CD8-positive, alpha-beta memory T cell (primary cell): ENCODE measurements around the gene CLDN2. TPM values are rescaled to one million over a fixed set of nuclear protein-coding genes. Genes with fewer than 3 reads are reported as not detected.
A peak's percentile ranks its signal among the peaks of the same experiment; 100 is the strongest.

Experiments
- CTCF ChIA-PET: fragments of 350-600 bp; sonication (Branson Sonifier 250); formaldehyde crosslinking; loops from one replicate; lab custom pipeline; 2021; ENCODE audit warnings: antibody characterized with exemption; lab: Charles Lee
- POLR2A ChIA-PET: fragments of 350-600 bp; sonication (Branson Sonifier 250); formaldehyde crosslinking; loops from one replicate; lab custom pipeline; 2021; ENCODE audit warnings: antibody characterized with exemption; lab: Charles Lee
- DNase-seq, 5 donors: peaks; one replicate each; pipeline versions ENCODE4 v3.0.0 to v3.0.0-alpha.2; 2020 to 2022; ENCODE audit warnings: mixed read lengths in 1 of 5
- H3K27ac ChIP-seq: one replicate; pipeline ENCODE4 v1.7.0; 2013; ENCODE audit warnings: low read depth, mild to moderate bottlenecking, low read length, moderate library complexity
- H3K27me3 ChIP-seq: 2 replicates; pipeline ENCODE4 v1.7.0; 2013; ENCODE audit warnings: low read length, mild to moderate bottlenecking; ENCODE audit not compliant: insufficient read depth, poor library complexity, severe bottlenecking
- H3K36me3 ChIP-seq: 2 replicates; pipeline ENCODE4 v1.7.0; 2013; ENCODE audit warnings: mild to moderate bottlenecking, low read length, moderate library complexity; ENCODE audit not compliant: insufficient read depth
- H3K4me1 ChIP-seq: 2 replicates; pipeline ENCODE4 v1.7.0; 2013; ENCODE audit warnings: mild to moderate bottlenecking, low read length, moderate library complexity; ENCODE audit not compliant: insufficient read depth
- H3K4me3 ChIP-seq: 2 replicates; pipeline ENCODE4 v1.7.0; 2013; ENCODE audit warnings: mild to moderate bottlenecking, low read length
- H3K9me3 ChIP-seq: 2 replicates; pipeline ENCODE4 v1.7.0; 2013; ENCODE audit warnings: mild to moderate bottlenecking, low read length
- H3K27ac Mint-ChIP-seq, 8 donors: one replicate each; pipeline ENCODE4 v1.8.0; 2020 to 2021; ENCODE audit warnings: mixed read lengths in 8 of 8, mild to moderate bottlenecking in 6 of 8, inconsistent platforms in 3 of 8, moderate library complexity in 3 of 8
- H3K27me3 Mint-ChIP-seq, 2 donors: one replicate each; pipeline ENCODE4 v1.8.0; 2020 to 2021; ENCODE audit warnings: mixed read lengths in 2 of 2, mild to moderate bottlenecking in 1 of 2, moderate library complexity in 1 of 2
- H3K36me3 Mint-ChIP-seq, 3 donors: one replicate each; pipeline ENCODE4 v1.8.0; 2020 to 2021; ENCODE audit warnings: mixed read lengths in 3 of 3, inconsistent platforms in 1 of 3, mild to moderate bottlenecking in 1 of 3
- H3K4me1 Mint-ChIP-seq, 3 donors: one replicate each; pipeline ENCODE4 v1.8.0; 2020 to 2021; ENCODE audit warnings: mixed read lengths in 3 of 3, inconsistent platforms in 1 of 3, mild to moderate bottlenecking in 1 of 3
- H3K4me3 Mint-ChIP-seq, 7 donors: one replicate each; pipeline ENCODE4 v1.8.0; 2020 to 2021; ENCODE audit warnings: mixed read lengths in 7 of 7, mild to moderate bottlenecking in 6 of 7, moderate library complexity in 4 of 7, inconsistent platforms in 2 of 7
- H3K9me3 Mint-ChIP-seq, 5 donors: one replicate each; pipeline ENCODE4 v1.8.0; 2020 to 2022; ENCODE audit warnings: mixed read lengths in 5 of 5, mild to moderate bottlenecking in 3 of 5, moderate library complexity in 2 of 5, inconsistent platforms in 1 of 5
- polyA plus RNA-seq: library from polyadenylated mRNA; unstranded; fragments of 300-500 nt; fragmentation: Illumina TruSeq; gene quantifications from one replicate; pipeline ENCODE4 v1.2.3, GENCODE V29; 2021
- total RNA-seq, 2 experiments: library from RNA; stranded (reverse); gene quantifications; one replicate each; pipeline ENCODE4 v1.2.3, GENCODE V29; 2021

The CLDN2 gene
- total and polyA plus RNA-seq, 3 experiments from 2014 or later = not detected

DNA sequence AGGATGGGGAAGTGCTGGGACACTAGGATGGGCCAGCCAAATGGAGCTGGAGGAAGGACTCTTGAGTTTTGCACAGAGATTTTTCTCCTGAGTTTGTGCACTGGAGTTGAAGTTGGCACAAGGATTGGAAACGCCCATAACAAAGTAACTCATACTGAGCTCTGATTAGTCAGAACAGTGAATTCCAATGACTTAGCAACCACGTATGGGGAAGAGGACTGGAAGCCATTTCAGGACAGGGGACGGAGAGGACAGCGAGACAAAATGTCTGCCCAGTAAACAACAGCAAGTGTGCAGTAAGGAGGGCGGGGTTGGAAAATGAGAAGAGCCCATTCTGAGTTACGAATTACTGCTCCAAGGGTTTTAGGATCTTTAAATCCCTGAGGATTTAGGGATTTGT lies 22.9 kb upstream of the CLDN2 start:
- Mint-ChIP-seq H3K4me3 (no peak overlapping the region), H3K27me3 (peaks cover 4 to 10% of the 10 kb centered on the region in 2 donors), H3K4me1 (no peaks in the 10 kb centered on the region), H3K9me3 (no peaks in the 10 kb centered on the region), H3K27ac (no peak overlapping the region), H3K36me3 (no peaks in the 10 kb centered on the region)
- Histone ChIP-seq H3K27me3 (no peaks in the 10 kb centered on the region), H3K4me3 (no peak overlapping the region), H3K36me3 (no peaks in the 10 kb centered on the region), H3K4me1 (no peaks in the 10 kb centered on the region), H3K9me3 (no peaks in the 10 kb centered on the region), H3K27ac (no peak overlapping the region)
- CTCF ChIA-PET = interaction anchor here (1.1 to 1.6 kb wide), 3 partner anchors 9 to 996 kb away, joined by 3 to 4 read pairs (median 3); no protein-coding TSS in a partner anchor
- DNase-seq = no peak
- POLR2A ChIA-PET = no interaction called here

DNA sequence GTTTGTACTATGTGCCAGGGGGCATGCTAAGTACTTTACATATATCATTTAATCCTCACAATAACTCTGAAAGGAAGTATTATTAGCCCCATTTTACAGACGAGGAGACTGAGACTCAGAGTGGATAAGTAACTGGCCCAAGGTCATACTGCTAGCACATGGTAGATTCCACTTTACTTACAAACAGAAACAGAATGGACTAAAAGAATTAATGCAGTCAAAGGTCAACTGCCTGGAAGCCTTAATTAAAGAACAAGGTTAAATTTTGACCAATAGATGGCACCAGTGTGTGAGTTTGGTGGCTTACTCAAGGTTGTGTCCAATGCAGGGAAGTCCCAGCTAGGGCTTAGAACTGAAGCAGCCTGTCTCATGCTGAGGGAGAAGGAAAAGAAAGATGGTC lies 21.7 kb upstream of the CLDN2 start:
- H3K36me3 Mint-ChIP-seq = no peaks in the 10 kb centered on the region
- H3K9me3 Mint-ChIP-seq = no peaks in the 10 kb centered on the region
- H3K27me3 Mint-ChIP-seq = peaks cover 2 to 9% of the 10 kb centered on the region in 2 donors
- H3K4me3 Mint-ChIP-seq = no peak overlapping the region
- H3K27ac Mint-ChIP-seq = no peak overlapping the region
- Histone ChIP-seq H3K4me1 (no peaks in the 10 kb centered on the region), H3K36me3 (no peaks in the 10 kb centered on the region), H3K9me3 (no peaks in the 10 kb centered on the region), H3K27ac (no peak overlapping the region), H3K4me3 (no peak overlapping the region), H3K27me3 (no peaks in the 10 kb centered on the region)
- H3K4me1 Mint-ChIP-seq = no peaks in the 10 kb centered on the region
- ChIA-PET CTCF (interaction anchor here (0.6 to 2.2 kb wide), 5 partner anchors 18 to 1682 kb away, joined by 3 to 7 read pairs (median 3); no protein-coding TSS in a partner anchor), POLR2A (no interaction called here)
- peak in 1 of 5 donors; percentile 18 for DNase-seq

DNA sequence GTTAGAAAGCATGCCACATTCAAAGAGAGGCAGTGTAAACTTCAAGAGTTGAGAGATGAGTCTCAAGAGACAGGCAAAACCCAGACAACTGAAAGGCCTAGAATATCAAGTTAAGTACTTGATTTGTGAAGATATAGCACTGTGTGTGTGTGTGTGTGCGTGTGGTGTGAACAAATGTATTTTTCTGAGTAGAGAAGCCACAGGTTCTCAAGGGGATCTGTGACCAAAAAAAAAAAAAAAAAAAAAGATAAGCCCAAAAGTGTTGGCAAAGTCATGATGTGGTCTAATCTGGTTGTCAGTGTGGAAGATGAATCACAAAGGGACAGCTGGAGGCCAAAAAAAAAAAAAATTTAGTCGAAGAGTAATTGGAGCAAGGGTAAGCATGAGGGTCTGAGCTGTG lies 20.9 kb upstream of the CLDN2 start:
- Histone ChIP-seq H3K27ac (no peak overlapping the region), H3K27me3 (no peaks in the 10 kb centered on the region), H3K4me1 (no peaks in the 10 kb centered on the region), H3K36me3 (no peaks in the 10 kb centered on the region), H3K4me3 (no peak overlapping the region), H3K9me3 (no peaks in the 10 kb centered on the region)
- no peaks in the 10 kb centered on the region for H3K36me3 Mint-ChIP-seq
- no peak overlapping the region for H3K4me3 Mint-ChIP-seq
- no peaks in the 10 kb centered on the region for H3K4me1 Mint-ChIP-seq
- no peaks in the 10 kb centered on the region for H3K9me3 Mint-ChIP-seq
- no peak for DNase-seq
- ChIA-PET POLR2A (no interaction called here), CTCF (interaction anchor here (0.9 to 2.2 kb wide), 4 partner anchors 17 to 60 kb away, joined by 3 to 7 read pairs (median 4); no protein-coding TSS in a partner anchor)
- H3K27ac Mint-ChIP-seq = peak overlapping the region in 1 of 8 donors; percentile 37
- peaks cover 0 to 9% of the 10 kb centered on the region in 2 donors for H3K27me3 Mint-ChIP-seq

DNA sequence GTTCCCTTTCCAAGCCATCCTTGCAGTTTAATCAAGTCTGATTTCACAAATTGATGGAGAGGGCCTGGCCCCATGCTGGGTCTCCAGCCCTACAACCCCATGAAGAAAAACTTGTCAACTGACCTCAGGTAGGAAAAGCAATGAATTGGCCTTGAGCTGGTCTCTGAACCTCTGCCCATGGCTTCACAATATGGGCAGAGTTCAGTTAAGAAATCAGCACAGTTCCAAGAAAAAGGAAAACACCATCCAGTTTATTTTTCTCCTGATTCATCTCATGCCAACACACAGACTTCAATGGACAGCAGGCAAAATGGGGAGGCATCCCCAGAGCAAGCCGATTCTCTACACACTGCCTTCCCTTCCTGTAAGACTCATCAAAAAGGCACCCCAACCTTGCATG lies 20.4 kb upstream of the CLDN2 start:
- peaks cover 0 to 4% of the 10 kb centered on the region in 2 donors for H3K27me3 Mint-ChIP-seq
- POLR2A ChIA-PET = no interaction called here

DNA sequence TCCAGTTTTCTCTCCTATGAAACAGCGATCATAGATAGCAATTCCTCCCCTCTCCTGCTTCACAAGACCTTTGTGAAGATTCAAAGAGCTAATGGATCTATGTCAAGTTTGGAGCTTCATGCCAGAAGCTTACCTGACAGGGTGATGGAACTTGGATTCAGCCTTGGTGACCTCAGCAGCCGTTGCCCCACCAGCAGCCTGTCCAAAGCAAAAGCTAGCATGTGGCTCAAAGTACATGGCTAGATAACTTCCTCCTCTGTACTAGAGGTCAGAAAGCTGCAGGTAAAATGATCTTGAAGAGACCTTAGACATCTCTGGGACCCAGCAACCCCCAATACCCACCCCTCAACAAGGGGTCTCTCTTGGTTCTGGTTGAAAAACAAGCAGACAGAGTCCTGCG lies 18.9 kb upstream of the CLDN2 start:
- no peaks in the 10 kb centered on the region for H3K36me3 ChIP-seq
- peak overlapping the region in 1 of 8 donors; percentile 40 for H3K27ac Mint-ChIP-seq

More for the DNA sequence above, 20.4 kb upstream of the CLDN2 start:
- DNase-seq = no peak
- no peaks in the 10 kb centered on the region for H3K27me3 ChIP-seq
- H3K36me3 Mint-ChIP-seq = no peaks in the 10 kb centered on the region
- H3K4me3 ChIP-seq = no peak overlapping the region
- H3K36me3 ChIP-seq = no peaks in the 10 kb centered on the region
- no peak overlapping the region for H3K4me3 Mint-ChIP-seq
- H3K27ac Mint-ChIP-seq = no peak overlapping the region
- H3K4me1 Mint-ChIP-seq = no peaks in the 10 kb centered on the region
- CTCF ChIA-PET = interaction anchor here (2.2 kb wide), 1 partner anchor 17 kb away, joined by 7 read pairs; no protein-coding TSS in a partner anchor
- H3K4me1 ChIP-seq = no peaks in the 10 kb centered on the region
- no peaks in the 10 kb centered on the region for H3K9me3 Mint-ChIP-seq
- H3K27ac ChIP-seq = no peak overlapping the region
- no peaks in the 10 kb centered on the region for H3K9me3 ChIP-seq

DNA sequence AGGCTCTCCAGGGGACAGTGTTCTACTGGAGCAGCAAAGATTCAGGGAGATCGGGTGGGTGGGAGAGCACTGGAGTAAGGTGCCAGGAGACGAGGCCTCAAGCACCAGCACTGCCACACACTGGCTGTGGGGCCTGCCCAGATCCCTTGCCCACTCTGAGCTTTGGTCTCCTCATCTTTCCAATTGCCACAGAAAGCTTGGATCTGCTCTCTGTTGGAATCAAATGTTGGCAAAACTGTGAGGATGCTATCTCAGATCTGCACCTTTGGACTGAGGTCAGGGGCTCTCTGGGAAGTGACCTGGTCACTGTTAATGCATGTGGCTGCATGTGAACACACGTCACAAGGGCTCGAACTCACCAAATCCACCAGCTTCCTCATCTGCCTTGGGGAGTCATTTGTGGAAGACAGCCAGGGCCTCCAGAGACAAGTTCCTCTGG lies 18.4 kb upstream of the CLDN2 start:
- H3K27ac ChIP-seq = no peak overlapping the region

More for the DNA sequence above, 18.9 kb upstream of the CLDN2 start:
- Histone ChIP-seq H3K27me3 (no peaks in the 10 kb centered on the region), H3K4me1 (no peaks in the 10 kb centered on the region), H3K4me3 (no peak overlapping the region), H3K27ac (no peak overlapping the region), H3K9me3 (no peaks in the 10 kb centered on the region)
- CTCF ChIA-PET = no interaction called here
- H3K4me3 Mint-ChIP-seq = no peak overlapping the region
- no peaks in the 10 kb centered on the region for H3K4me1 Mint-ChIP-seq
- peaks cover 0 to 3% of the 10 kb centered on the region in 2 donors for H3K27me3 Mint-ChIP-seq
- POLR2A ChIA-PET = no interaction called here
- H3K9me3 Mint-ChIP-seq = no peaks in the 10 kb centered on the region
- no peak for DNase-seq
- no peaks in the 10 kb centered on the region for H3K36me3 Mint-ChIP-seq

DNA sequence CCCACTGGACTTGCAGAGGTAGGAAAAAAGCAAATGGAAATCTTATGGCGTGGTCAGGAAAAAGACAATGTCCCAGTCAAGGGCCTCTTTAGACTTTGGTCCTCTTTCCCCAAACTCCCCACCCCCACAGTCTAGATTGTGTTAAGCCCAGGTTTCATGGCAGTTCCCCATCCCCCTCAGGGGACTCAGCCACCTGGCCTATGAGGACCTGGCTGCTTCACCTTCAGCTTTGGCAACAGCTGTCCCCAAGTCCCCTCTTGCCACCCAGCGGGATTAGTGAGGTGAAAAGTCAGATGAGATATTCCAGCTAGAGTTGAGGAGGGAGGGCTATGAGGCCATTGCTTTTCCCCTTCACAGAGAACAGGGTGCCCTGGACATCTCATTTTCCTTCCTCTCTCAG lies 17.5 kb upstream of the CLDN2 start:
- DNase-seq = no peak
- H3K27ac Mint-ChIP-seq = no peak overlapping the region
- no peaks in the 10 kb centered on the region for H3K4me1 Mint-ChIP-seq
- H3K36me3 Mint-ChIP-seq = no peaks in the 10 kb centered on the region
- H3K4me3 Mint-ChIP-seq = no peak overlapping the region
- H3K27me3 Mint-ChIP-seq = peaks cover 0 to 3% of the 10 kb centered on the region in 2 donors
- no peaks in the 10 kb centered on the region for H3K36me3 ChIP-seq
- H3K9me3 ChIP-seq = no peaks in the 10 kb centered on the region
- H3K27me3 ChIP-seq = no peaks in the 10 kb centered on the region
- ChIA-PET CTCF (no interaction called here), POLR2A (no interaction called here)
- no peak overlapping the region for H3K4me3 ChIP-seq
- no peak overlapping the region for H3K27ac ChIP-seq
- no peaks in the 10 kb centered on the region for H3K9me3 Mint-ChIP-seq
- no peaks in the 10 kb centered on the region for H3K4me1 ChIP-seq

More for the DNA sequence above, 18.4 kb upstream of the CLDN2 start:
- Mint-ChIP-seq H3K4me3 (no peak overlapping the region), H3K27me3 (peaks cover 0 to 3% of the 10 kb centered on the region in 2 donors), H3K4me1 (no peaks in the 10 kb centered on the region), H3K9me3 (no peaks in the 10 kb centered on the region), H3K36me3 (no peaks in the 10 kb centered on the region), H3K27ac (peak overlapping the region in 1 of 8 donors; percentile 40)
- no peaks in the 10 kb centered on the region for H3K4me1 ChIP-seq
- ChIA-PET CTCF (no interaction called here), POLR2A (no interaction called here)
- H3K36me3 ChIP-seq = no peaks in the 10 kb centered on the region
- H3K27me3 ChIP-seq = no peaks in the 10 kb centered on the region
- no peak overlapping the region for H3K4me3 ChIP-seq
- no peak for DNase-seq
- no peaks in the 10 kb centered on the region for H3K9me3 ChIP-seq

DNA sequence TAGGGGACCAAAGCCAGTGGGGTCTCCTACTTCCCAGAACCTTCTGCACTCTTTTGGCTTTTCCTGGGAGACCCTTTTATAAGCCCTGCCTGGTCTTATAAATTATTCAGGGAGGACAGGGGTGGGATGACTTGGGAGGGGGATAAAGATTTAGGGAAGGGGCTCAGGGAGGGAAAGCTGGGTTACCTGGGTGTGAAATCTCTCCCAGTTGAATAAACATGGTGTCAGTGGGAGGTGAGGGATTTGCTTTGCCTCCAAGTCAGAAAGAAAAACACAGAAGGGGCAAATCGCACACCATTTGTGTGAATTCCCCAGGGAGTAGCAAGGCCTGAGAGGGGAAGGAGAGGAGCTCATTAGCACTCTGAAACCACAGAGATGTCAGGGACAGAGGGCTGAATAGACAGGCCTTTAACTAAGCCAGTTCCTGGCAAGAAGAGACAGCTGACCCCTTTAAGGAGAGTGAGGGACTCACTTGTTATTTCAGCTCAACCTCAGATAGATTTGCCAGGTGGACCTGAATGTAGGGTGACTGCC lies 16.8 kb upstream of the CLDN2 start, which contains the start of gene RIPPLY1:
Gene RIPPLY1 (minus strand): TSS at position 51 of the 534 bp plus-strand sequence. CDS start 54 bp downstream, outside the sequence.
- H3K4me1 Mint-ChIP-seq = no peaks in the 10 kb centered on the region
- H3K27ac Mint-ChIP-seq = peak within 1 kb of the TSS in 2 of 8 donors; percentile 8 to 90
- H3K4me3 Mint-ChIP-seq = no peak within 1 kb of the TSS
- ChIA-PET CTCF (no interaction called here), POLR2A (no interaction called here)
- Histone ChIP-seq H3K4me1 (no peaks in the 10 kb centered on the region), H3K27me3 (no peaks in the 10 kb centered on the region), H3K36me3 (no peaks in the 10 kb centered on the region), H3K4me3 (no peak within 1 kb of the TSS), H3K9me3 (no peaks in the 10 kb centered on the region), H3K27ac (no peak within 1 kb of the TSS)
- DNase-seq = no peak
- H3K9me3 Mint-ChIP-seq = no peaks in the 10 kb centered on the region
- no peaks in the 10 kb centered on the region for H3K36me3 Mint-ChIP-seq
- H3K27me3 Mint-ChIP-seq = peaks cover 0 to 3% of the 10 kb centered on the region in 2 donors
